ENCODE measurements around the gene ADGRD1. TPM values are rescaled to one million over a fixed set of nuclear protein-coding genes. Genes with fewer than 3 reads are reported as not detected.

Gene ADGRD1
- total RNA-seq, 4 donors from 2014 or later, result 28.2 to 52.4 (median 41.8) TPM

- Histone ChIP-seq H3K27ac (replicated peaks in 1 of 4) (no peak overlapping the region), H3K36me3 (peaks cover 0 to 6% (median 0%) of the 10 kb centered on the region in 4 donors), H3K9me3 (no peaks in the 10 kb centered on the region), H3K27me3 (no peaks in the 10 kb centered on the region), H3K4me1 (no peaks in the 10 kb centered on the region), H3K4me3 (no peak overlapping the region)
- intact Hi-C loops (cut with DNase I), result no loop called here
- no peak for DNase-seq (ENCODE audit: extremely low spot score)
- WGBS, result 84% methylated on average over 7 of the region's 7 CpGs
- TF ChIP-seq POLR2A (IDR thresholded peaks at IDR 0.05; ENCODE audit: low read depth), result no peak
- TF ChIP-seq CTCF (IDR thresholded peaks at IDR 0.05), result no peak
- no peak for TF ChIP-seq POLR2AphosphoS5 (IDR thresholded peaks at IDR 0.05)
- no peak for TF ChIP-seq EP300 (IDR thresholded peaks at IDR 0.05)
Observed at GRCh38 chr12:131055596-131056233, 102.0 kb downstream of the ADGRD1 start.

GRCh38 chr12:131056626-131057025 lies 102.9 kb downstream of the ADGRD1 start:
- Histone ChIP-seq H3K27ac (replicated peaks in 1 of 4) (no peak overlapping the region), H3K9me3 (no peaks in the 10 kb centered on the region), H3K4me3 (no peak overlapping the region), H3K27me3 (no peaks in the 10 kb centered on the region), H3K4me1 (no peaks in the 10 kb centered on the region), H3K36me3 (peaks cover 0 to 6% (median 0%) of the 10 kb centered on the region in 4 donors)
- DNase-seq (ENCODE audit: extremely low spot score), result no peak
- TF ChIP-seq POLR2A (IDR thresholded peaks at IDR 0.05; ENCODE audit: low read depth) (no peak), POLR2AphosphoS5 (IDR thresholded peaks at IDR 0.05) (no peak), CTCF (IDR thresholded peaks at IDR 0.05) (no peak), EP300 (IDR thresholded peaks at IDR 0.05) (no peak)
- intact Hi-C loops (cut with DNase I), result no loop called here
- WGBS, result 86% methylated on average over 10 of the region's 10 CpGs

DNA sequence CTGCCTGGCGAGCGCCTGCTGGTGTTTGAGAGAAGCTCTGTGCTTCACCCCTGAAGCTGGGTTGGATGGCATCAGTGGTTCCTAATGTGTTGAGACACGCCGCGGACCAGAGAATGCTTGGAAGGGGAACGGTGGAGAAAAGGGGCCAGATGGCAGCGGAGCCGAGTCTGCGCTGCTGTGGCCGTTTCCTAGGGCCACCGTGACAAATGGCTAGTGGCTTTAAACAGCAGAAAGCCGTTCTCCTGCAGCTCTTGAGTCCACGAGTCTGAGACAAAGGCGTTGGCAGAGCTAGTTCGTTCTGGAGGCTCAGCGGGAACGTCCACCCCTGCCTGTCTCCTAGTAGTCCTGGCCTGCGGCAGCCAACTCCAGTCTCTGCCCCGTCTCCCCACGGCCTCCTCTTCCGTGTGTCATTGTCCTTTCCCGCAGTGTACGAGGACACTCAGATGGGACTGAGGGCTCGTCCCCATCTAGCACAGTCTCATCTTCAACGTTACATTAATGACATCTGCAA lies 103.6 kb downstream of the ADGRD1 start:
- intact Hi-C loops (cut with DNase I), result no loop called here
- H3K4me1 ChIP-seq, result no peaks in the 10 kb centered on the region
- no peak overlapping the region for H3K27ac ChIP-seq (replicated peaks in 1 of 4)
- H3K27me3 ChIP-seq, result no peaks in the 10 kb centered on the region
- peaks cover 0 to 3% (median 0%) of the 10 kb centered on the region in 4 donors for H3K36me3 ChIP-seq
- DNase-seq (ENCODE audit: extremely low spot score), result no peak
- H3K9me3 ChIP-seq, result no peaks in the 10 kb centered on the region
- WGBS, result 87% methylated on average over 24 of the region's 25 CpGs
- no peak overlapping the region for H3K4me3 ChIP-seq
- no peak for TF ChIP-seq CTCF (IDR thresholded peaks at IDR 0.05)
- TF ChIP-seq POLR2AphosphoS5 (IDR thresholded peaks at IDR 0.05), result no peak
- TF ChIP-seq EP300 (IDR thresholded peaks at IDR 0.05), result no peak
- no peak for TF ChIP-seq POLR2A (IDR thresholded peaks at IDR 0.05; ENCODE audit: low read depth)

DNA sequence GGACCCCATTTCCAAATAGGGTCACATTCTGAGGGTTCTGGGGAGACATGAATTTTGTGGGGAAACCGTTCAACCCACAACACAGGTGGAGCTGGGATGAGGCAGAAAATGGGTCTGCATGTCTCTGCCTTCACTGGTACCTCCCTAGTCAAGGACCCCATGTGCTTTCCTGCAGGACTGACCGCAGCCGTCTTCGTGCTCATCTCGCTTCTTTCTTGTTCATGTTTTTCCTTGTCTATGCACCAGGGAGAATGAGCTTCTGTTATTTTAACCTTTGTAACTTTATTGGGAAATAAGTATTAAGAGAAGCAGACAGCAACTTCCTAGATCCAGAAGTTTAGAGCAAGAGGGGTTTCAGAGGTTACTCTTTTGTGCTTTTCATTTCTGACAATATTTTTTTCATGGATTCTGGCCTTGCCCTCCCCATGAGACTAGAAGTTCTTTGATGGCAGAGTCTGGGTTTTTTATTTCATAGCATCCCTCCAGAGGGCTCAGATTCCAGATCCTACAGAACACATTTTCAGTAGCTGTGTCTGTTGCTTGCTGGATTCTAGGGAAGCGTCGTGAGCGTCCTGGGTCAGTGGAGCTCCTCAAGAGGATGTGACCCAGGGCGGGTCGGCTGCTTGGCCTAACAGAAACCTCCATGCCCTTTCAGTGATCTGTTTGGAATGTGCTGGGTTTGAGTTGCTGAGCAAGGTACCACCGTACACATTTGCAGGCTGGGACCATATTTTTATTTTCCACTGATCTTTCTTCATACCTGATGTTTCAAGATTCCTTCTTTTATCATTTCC lies 104.2 kb downstream of the ADGRD1 start:
- no peak for DNase-seq (ENCODE audit: extremely low spot score)
- TF ChIP-seq EP300 (IDR thresholded peaks at IDR 0.05) (no peak), CTCF (IDR thresholded peaks at IDR 0.05) (no peak), POLR2AphosphoS5 (IDR thresholded peaks at IDR 0.05) (no peak)
- intact Hi-C loops (cut with DNase I), result no loop called here

More for the DNA sequence above, 104.2 kb downstream of the ADGRD1 start:
- H3K27ac ChIP-seq (replicated peaks in 1 of 4), result no peak overlapping the region
- H3K4me3 ChIP-seq, result no peak overlapping the region
- no peaks in the 10 kb centered on the region for H3K36me3 ChIP-seq
- no peaks in the 10 kb centered on the region for H3K9me3 ChIP-seq
- WGBS, result 83% methylated on average over 11 of the region's 11 CpGs
- no peaks in the 10 kb centered on the region for H3K4me1 ChIP-seq
- no peaks in the 10 kb centered on the region for H3K27me3 ChIP-seq

All from esophagus muscularis mucosa (tissue), 4 donors.